HG02870 (cell line): Measurements from ENCODE around the gene PRMT7.

Source experiments
- ATAC-seq: cut with Tn5 transposase; IDR thresholded peaks from one replicate; pipeline ENCODE4 v1.9.1; 2021; ENCODE audit warnings: mild to moderate bottlenecking, moderate library complexity; ENCODE audit not compliant: unreplicated experiment

PRMT7 gene

GRCh38 chr16:68361485-68361884 lies 50.7 kb downstream of the PRMT7 start:
- ATAC-seq, result no peak

DNA sequence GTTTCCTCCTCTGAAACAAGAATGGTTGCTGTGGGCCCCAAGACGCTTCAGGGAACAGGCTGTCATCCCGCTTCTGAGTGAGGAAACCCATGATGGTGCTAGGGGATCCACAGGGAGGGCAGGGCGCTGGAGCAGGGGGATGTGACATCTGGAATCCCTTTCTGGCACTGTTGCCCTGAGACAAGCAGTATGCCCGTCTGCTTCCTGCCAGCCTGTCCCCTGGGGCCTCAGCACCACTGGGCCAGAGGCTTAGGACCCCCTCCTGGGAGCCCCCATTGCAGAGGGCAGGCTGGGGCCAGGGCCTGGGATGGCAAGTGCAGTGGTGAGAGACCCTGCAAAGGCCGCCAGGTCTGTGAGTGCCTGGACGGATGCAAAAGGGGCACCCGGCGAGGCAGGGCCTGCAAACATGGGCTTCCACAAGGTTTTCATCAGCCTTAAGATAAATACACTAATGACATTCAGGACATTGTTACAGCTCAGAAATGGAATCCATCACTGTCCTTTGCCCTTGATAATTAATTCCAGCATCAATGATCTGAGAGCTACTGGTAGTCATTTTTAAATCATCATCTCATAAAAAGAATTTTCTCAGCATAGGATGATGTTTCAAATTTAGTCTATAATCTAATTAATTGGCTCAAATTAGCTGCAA lies 51.6 kb downstream of the PRMT7 start:
- no peak for ATAC-seq

DNA sequence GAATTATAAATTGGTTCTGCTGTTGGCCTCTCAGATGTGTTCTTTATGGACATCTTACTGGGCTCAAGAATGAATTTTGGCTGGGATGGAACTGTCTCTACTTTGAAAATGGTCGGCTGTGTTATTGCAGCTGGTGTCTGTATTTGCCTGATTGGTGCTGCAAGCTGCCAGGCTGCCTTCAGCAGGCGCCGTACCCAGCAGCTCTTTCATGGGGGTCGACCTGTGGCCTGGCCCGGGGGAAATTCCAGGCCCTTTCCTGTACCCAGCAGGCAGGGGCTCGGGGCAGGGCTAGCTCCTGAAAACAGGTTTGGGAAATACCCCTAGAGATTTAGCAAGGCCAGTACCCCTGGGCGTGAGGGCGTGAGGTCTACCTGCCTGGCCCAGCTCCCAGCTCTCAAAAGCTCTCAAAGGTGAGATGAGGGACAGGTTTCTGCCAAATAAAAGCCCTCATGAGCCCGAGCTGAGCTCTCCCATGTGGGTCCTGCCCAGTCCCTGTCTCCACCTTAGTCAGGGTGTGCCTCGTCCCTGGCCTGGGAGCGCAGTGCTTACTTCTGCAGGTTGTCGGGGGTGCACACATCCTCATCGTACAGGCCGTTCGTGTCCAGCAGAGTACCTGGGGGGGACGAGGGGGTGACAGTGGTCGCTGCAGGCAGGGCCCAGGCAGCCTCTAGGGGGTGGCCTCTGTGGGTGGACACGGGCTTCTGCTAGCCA lies 52.3 kb downstream of the PRMT7 start:
- ATAC-seq, result no peak

GRCh38 chr16:68363658-68364521 lies 53.1 kb downstream of the PRMT7 start:
- no peak for ATAC-seq

GRCh38 chr16:68364561-68364998 lies 53.8 kb downstream of the PRMT7 start:
- ATAC-seq, result no peak

- ATAC-seq, result no peak
Observed at GRCh38 chr16:68365167-68365817, 54.5 kb downstream of the PRMT7 start.

DNA sequence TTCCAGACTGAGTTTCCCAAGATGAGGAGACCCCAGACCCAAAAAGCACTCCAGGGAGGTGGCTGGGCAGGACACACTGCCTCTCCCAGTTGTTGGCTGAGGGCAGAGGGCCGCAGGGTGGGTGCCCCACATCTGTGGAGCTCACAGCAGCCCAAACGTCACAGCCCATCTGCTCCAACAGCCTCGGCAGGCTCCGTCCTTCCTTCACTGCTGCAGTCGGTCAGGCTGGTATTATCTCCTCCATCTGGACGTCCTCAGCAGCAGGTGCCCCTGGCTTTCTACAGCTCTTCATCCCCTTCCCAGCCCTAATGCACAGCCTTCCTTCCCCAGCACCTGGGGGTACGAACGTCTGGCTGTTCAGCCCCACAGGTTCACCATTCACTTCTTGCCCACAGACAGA lies 55.2 kb downstream of the PRMT7 start:
- no peak for ATAC-seq

GRCh38 chr16:68367030-68367429 lies 56.2 kb downstream of the PRMT7 start:
- ATAC-seq, result no peak

- ATAC-seq, result no peak
Observed at GRCh38 chr16:68367440-68367839, 56.6 kb downstream of the PRMT7 start.

DNA sequence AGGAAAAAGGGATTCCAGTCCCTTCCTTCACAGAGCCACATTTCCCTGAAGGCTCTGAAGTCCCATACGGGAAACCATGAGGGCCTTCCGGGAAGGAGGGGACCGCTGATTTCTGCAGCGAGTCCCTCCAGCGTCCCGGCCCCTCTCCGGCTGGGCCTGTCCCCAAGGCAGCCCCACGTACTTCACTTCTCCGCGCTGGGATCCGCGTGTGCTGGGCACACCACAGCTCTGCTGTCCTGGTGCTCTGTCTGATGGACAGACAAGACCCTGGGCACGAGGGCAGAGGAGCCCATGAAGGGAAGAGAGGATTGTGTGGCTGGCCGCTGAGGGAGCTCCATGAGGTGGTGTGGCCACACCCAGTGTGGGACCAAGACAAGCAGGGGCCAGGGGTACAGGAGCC lies 57.1 kb downstream of the PRMT7 start:
- no peak for ATAC-seq

DNA sequence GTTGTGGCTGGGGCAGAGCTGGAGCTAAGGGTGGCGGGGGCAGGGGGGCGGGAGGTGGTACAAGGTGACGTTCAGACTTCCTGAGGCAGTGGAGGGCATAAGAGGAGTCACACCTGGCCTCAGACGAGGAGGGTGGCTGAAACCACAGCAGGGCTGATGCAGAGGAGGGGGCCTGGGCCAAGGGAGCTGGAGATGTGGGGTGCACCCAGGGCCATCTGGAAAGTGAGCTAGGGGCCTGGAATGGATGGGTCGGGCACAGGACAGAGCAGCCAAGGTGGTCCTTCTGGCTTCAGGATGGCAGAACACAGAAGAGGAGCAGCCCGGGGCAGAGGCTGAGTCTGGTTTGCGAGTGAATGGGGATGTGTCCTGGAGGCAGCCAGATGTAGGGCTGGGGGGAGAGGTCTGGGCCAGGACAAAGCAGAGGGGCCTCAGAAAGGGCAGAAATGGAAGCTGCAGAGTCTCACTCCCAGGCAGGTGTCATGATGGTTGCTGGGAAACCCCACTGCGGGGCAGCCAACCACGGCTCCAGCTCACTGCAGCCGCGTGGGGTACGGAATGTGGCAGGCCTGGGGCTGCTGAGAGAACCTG lies 57.6 kb downstream of the PRMT7 start:
- ATAC-seq, result peak; percentile 51

GRCh38 chr16:68369168-68369567 lies 58.3 kb downstream of the PRMT7 start:
- ATAC-seq, result no peak

- peak; percentile 54 for ATAC-seq
Observed at GRCh38 chr16:68369697-68370580, 59.1 kb downstream of the PRMT7 start.

- no peak for ATAC-seq
Observed at GRCh38 chr16:68370581-68371275, 59.9 kb downstream of the PRMT7 start.

- no peak for ATAC-seq
Observed at GRCh38 chr16:68371276-68371651, 60.4 kb downstream of the PRMT7 start.

- no peak for ATAC-seq
Observed at GRCh38 chr16:68371706-68372380, 61.0 kb downstream of the PRMT7 start.

DNA sequence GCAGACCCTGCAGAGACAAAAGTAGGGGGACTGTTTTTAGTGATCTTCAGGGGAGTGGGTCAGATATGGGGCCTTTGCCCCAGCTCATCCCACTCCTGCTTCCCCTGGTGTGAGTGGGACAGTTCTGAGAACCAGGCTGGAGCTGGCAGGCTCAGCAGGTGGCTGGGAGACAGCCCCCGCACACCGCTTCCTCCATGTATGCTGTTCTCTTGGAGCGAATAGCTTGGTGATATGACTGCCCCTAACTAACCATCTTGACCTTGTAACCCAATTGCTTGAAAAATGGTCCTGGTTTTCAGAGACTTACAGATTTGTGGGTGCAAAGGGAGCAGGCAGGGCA lies 61.5 kb downstream of the PRMT7 start:
- no peak for ATAC-seq

GRCh38 chr16:68372806-68373205 lies 62.0 kb downstream of the PRMT7 start:
- no peak for ATAC-seq
